Measurements from ENCODE around the gene GPR161. TPM values are rescaled to one million over a fixed set of nuclear protein-coding genes. Genes with fewer than 3 reads are reported as not detected.

The GPR161 gene
- total RNA-seq, 4 donors from 2014 or later, result 2.7 to 9.0 (median 6.6) TPM

- Histone ChIP-seq H3K4me3 (no peak overlapping the region), H3K27ac (no peak overlapping the region), H3K36me3 (peaks cover 0 to 40% (median 0%) of the 10 kb centered on the region in 3 donors), H3K9me3 (no peaks in the 10 kb centered on the region), H3K4me1 (no peaks in the 10 kb centered on the region), H3K27me3 (no peaks in the 10 kb centered on the region)
- TF ChIP-seq POLR2A (IDR thresholded peaks at IDR 0.05), result no peak
- no peak for TF ChIP-seq EP300 (IDR thresholded peaks at IDR 0.05)
- TF ChIP-seq, protein P1, sequence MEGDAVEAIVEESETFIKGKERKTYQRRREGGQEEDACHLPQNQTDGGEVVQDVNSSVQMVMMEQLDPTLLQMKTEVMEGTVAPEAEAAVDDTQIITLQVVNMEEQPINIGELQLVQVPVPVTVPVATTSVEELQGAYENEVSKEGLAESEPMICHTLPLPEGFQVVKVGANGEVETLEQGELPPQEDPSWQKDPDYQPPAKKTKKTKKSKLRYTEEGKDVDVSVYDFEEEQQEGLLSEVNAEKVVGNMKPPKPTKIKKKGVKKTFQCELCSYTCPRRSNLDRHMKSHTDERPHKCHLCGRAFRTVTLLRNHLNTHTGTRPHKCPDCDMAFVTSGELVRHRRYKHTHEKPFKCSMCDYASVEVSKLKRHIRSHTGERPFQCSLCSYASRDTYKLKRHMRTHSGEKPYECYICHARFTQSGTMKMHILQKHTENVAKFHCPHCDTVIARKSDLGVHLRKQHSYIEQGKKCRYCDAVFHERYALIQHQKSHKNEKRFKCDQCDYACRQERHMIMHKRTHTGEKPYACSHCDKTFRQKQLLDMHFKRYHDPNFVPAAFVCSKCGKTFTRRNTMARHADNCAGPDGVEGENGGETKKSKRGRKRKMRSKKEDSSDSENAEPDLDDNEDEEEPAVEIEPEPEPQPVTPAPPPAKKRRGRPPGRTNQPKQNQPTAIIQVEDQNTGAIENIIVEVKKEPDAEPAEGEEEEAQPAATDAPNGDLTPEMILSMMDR (IDR thresholded peaks at IDR 0.05), result no peak
- WGBS, 2 donors, result 88 to 91% methylated on average over 6 of the region's 6 CpGs
- no peak for DNase-seq (ENCODE audit: low spot score in 2 of 2)
Measured at GRCh38 chr1:168105846-168106245, 30.9 kb downstream of the GPR161 start.

GRCh38 chr1:168104535-168104934 is 32.2 kb downstream of the GPR161 start:
- DNase-seq (ENCODE audit: low spot score in 2 of 2), result no peak
- H3K9me3 ChIP-seq, result no peaks in the 10 kb centered on the region
- TF ChIP-seq POLR2A (IDR thresholded peaks at IDR 0.05) (no peak), EP300 (IDR thresholded peaks at IDR 0.05) (no peak)
- TF ChIP-seq, protein P1 (IDR thresholded peaks at IDR 0.05), result no peak
- no peak overlapping the region for H3K4me3 ChIP-seq
- WGBS, 2 donors, result 87% methylated on average over 11 of the region's 11 CpGs
- no peak overlapping the region for H3K27ac ChIP-seq
- peaks cover 0 to 35% (median 0%) of the 10 kb centered on the region in 3 donors for H3K36me3 ChIP-seq
- H3K27me3 ChIP-seq, result no peaks in the 10 kb centered on the region
- no peaks in the 10 kb centered on the region for H3K4me1 ChIP-seq

- 77 to 85% methylated on average over 1 of the region's 1 CpG for WGBS, 2 donors
- no peak for DNase-seq (ENCODE audit: low spot score in 2 of 2)
- H3K4me1 ChIP-seq, result no peaks in the 10 kb centered on the region
- no peaks in the 10 kb centered on the region for H3K9me3 ChIP-seq
- TF ChIP-seq POLR2A (IDR thresholded peaks at IDR 0.05) (no peak), EP300 (IDR thresholded peaks at IDR 0.05) (no peak)
- TF ChIP-seq, protein P1 (IDR thresholded peaks at IDR 0.05), result no peak
- H3K4me3 ChIP-seq, result no peak overlapping the region
- H3K27ac ChIP-seq, result no peak overlapping the region
- H3K27me3 ChIP-seq, result no peaks in the 10 kb centered on the region
- peaks cover 0 to 53% (median 0%) of the 10 kb centered on the region in 3 donors for H3K36me3 ChIP-seq
Measured at GRCh38 chr1:168102487-168102886, 34.2 kb downstream of the GPR161 start.

DNA sequence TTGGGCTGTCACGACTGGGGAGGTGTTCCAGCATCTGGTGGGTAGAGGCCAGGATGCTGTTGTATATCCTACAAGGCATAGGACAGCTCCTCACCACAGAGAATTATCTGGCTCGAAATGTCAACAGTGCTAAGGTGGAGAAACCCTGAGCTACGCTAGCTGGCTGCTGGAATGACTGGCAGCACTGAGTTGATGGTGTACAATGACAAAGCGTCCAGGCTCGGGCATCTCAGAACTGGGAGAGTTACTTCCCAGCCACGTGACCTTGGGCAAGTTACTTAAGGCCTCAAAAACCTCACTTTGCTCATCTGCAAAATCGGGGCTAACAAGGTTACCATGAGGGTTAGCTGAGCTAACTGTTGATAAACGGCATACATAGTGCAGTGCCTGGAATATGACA is 35.4 kb downstream of the GPR161 start:
- TF ChIP-seq POLR2A (IDR thresholded peaks at IDR 0.05), result no peak
- TF ChIP-seq, protein P1 (IDR thresholded peaks at IDR 0.05), result no peak
- TF ChIP-seq EP300 (IDR thresholded peaks at IDR 0.05), result no peak
- Histone ChIP-seq H3K36me3 (peaks cover 0 to 64% (median 0%) of the 10 kb centered on the region in 3 donors), H3K9me3 (no peaks in the 10 kb centered on the region), H3K4me1 (no peaks in the 10 kb centered on the region), H3K27ac (no peak overlapping the region), H3K4me3 (no peak overlapping the region), H3K27me3 (no peaks in the 10 kb centered on the region)
- 94 to 95% methylated on average over 8 of the region's 8 CpGs for WGBS, 2 donors
- DNase-seq (ENCODE audit: low spot score in 2 of 2), result no peak

GRCh38 chr1:168100315-168101002 is 36.3 kb downstream of the GPR161 start:
- H3K4me3 ChIP-seq, result no peak overlapping the region
- DNase-seq (ENCODE audit: low spot score in 2 of 2), result no peak
- WGBS, 2 donors, result 93 to 94% methylated on average over 7 of the region's 7 CpGs
- no peaks in the 10 kb centered on the region for H3K9me3 ChIP-seq
- peaks cover 0 to 72% (median 0%) of the 10 kb centered on the region in 3 donors for H3K36me3 ChIP-seq
- no peaks in the 10 kb centered on the region for H3K27me3 ChIP-seq
- no peak for TF ChIP-seq EP300 (IDR thresholded peaks at IDR 0.05)
- TF ChIP-seq, protein P1 (IDR thresholded peaks at IDR 0.05), result no peak
- no peak for TF ChIP-seq POLR2A (IDR thresholded peaks at IDR 0.05)
- H3K4me1 ChIP-seq, result no peaks in the 10 kb centered on the region
- H3K27ac ChIP-seq, result no peak overlapping the region

Data from tibial nerve (tissue), 4 donors.